Endothelial cell of umbilical vein (primary cell): ENCODE data around the gene MAD2L2. TPM values are rescaled to one million over a fixed set of nuclear protein-coding genes. Genes with fewer than 3 reads are reported as not detected.

Experiments used
- BruUV-seq: library from RNA; stranded (reverse); fragments of 400-500 nt; replicated peaks from 2 replicates; lab custom pipeline; 2021; lab: Mats Ljungman, UMichigan
- CTCF ChIA-PET: fragments of 300-600, 350-600 bp; sonication (Branson Sonifier 250); formaldehyde crosslinking; loops from one replicate; lab custom pipeline; 2021; ENCODE audit warnings: antibody characterized with exemption, inconsistent platforms; lab: Charles Lee
- POLR2A ChIA-PET: fragments of 300-600, 350-600 bp; sonication (Branson Sonifier 250); formaldehyde crosslinking; loops from one replicate; lab custom pipeline; 2021; ENCODE audit warnings: antibody characterized with exemption, inconsistent platforms; lab: Charles Lee
- DNase-seq: peaks from one replicate; pipeline ENCODE4 v3.0.0-alpha.2; 2011; ENCODE audit warnings: low read depth, low spot score
- FAIRE-seq: peaks from 2 replicates; lab custom pipeline; 2011; peaks lifted over from hg19 to GRCh38; lab: Jason Lieb, UNC
- H2AFZ ChIP-seq: 2 replicates; pipeline ENCODE4 v1.6.0; 2012; ENCODE audit warnings: low read depth, low read length, control low read depth, inconsistent platforms
- H3K27ac ChIP-seq: 2 replicates; pipeline ENCODE4 v1.5.1; 2011; ENCODE audit warnings: low read depth, mild to moderate bottlenecking, control low read depth, low read length, moderate library complexity; ENCODE audit not compliant: insufficient read depth
- H3K27me3 ChIP-seq, 2 experiments: 2 replicates each; pipeline versions ENCODE4 v1.6.0 to v1.6.1; 2011; ENCODE audit warnings: low read length in 2 of 2, mixed read lengths in 1 of 2; ENCODE audit not compliant: control insufficient read depth in 2 of 2, insufficient read depth in 2 of 2
- H3K36me3 ChIP-seq, 2 experiments: 2 replicates in 1 of 2; 3 replicates in 1 of 2; pipeline ENCODE4 v1.5.1; 2011; ENCODE audit warnings: low read length in 2 of 2, mild to moderate bottlenecking in 1 of 2, moderate library complexity in 1 of 2; ENCODE audit not compliant: control insufficient read depth in 2 of 2, insufficient read depth in 2 of 2; ENCODE audit errors: extremely low read depth in 1 of 2
- H3K4me1 ChIP-seq: 3 replicates; pipeline ENCODE4 v1.5.1; 2011; ENCODE audit warnings: mild to moderate bottlenecking, low read length; ENCODE audit not compliant: control insufficient read depth, insufficient read depth; ENCODE audit errors: extremely low read depth
- H3K4me2 ChIP-seq: 2 replicates; pipeline ENCODE4 v1.6.1; 2011; ENCODE audit warnings: low read length, control low read depth, mixed read lengths; ENCODE audit not compliant: insufficient read depth
- H3K4me3 ChIP-seq, 3 experiments: fragments of 200-600 bp in 1 of 3; sonication (generic), shearing (Covaris generic) in 1 of 3; replicated peaks in 1 of 3; 2 replicates each; pipeline ENCODE4 v1.5.1; 2011 to 2016; ENCODE audit warnings: control low read depth in 3 of 3, low read length in 3 of 3, mild to moderate bottlenecking in 2 of 3, inconsistent platforms in 1 of 3, low read depth in 1 of 3, moderate library complexity in 1 of 3; ENCODE audit not compliant: insufficient read depth in 1 of 3
- H3K79me2 ChIP-seq: 2 replicates; pipeline ENCODE4 v1.6.0; 2012; ENCODE audit warnings: low read length, inconsistent platforms; ENCODE audit not compliant: control insufficient read depth, insufficient read depth
- H3K9ac ChIP-seq: replicated peaks from 2 replicates; pipeline ENCODE3; 2011; ENCODE audit warnings: low read length, control low read depth; ENCODE audit not compliant: insufficient read depth; ENCODE audit errors: extremely low read depth
- H3K9me1 ChIP-seq: replicated peaks from 3 replicates; pipeline ENCODE4 v1.6.0; 2011; ENCODE audit warnings: mild to moderate bottlenecking, low read length; ENCODE audit not compliant: control insufficient read depth, insufficient read depth; ENCODE audit errors: extremely low read depth
- H3K9me3 ChIP-seq: replicated peaks from 2 replicates; pipeline ENCODE4 v1.5.1; 2012; ENCODE audit warnings: low read length, inconsistent platforms; ENCODE audit not compliant: control insufficient read depth, insufficient read depth
- H4K20me1 ChIP-seq: replicated peaks from 2 replicates; pipeline ENCODE3; 2011; ENCODE audit warnings: mild to moderate bottlenecking, low read length; ENCODE audit not compliant: control insufficient read depth, insufficient read depth; ENCODE audit errors: extremely low read depth
- CTCF ChIP-seq, 2 donors: IDR thresholded peaks; 1 replicate in 1 of 2; 2 replicates in 1 of 2; pipeline ENCODE4 v1.5.1; 2011; ENCODE audit warnings: low read length in 2 of 2, mild to moderate bottlenecking in 2 of 2, moderate library complexity in 2 of 2, control low read depth in 1 of 2, inconsistent platforms in 1 of 2, low read depth in 1 of 2; ENCODE audit not compliant: insufficient read depth in 1 of 2; ENCODE audit errors: extremely low read depth in 1 of 2
- EZH2 ChIP-seq: IDR thresholded peaks from 2 replicates; pipeline ENCODE4 v1.6.1; 2012; ENCODE audit warnings: borderline replicate concordance, low read depth, mild to moderate bottlenecking, moderate library complexity, low read length, inconsistent platforms; ENCODE audit not compliant: severe bottlenecking
- FOS ChIP-seq: IDR thresholded peaks from 2 replicates; pipeline ENCODE4 v1.6.1; 2011; ENCODE audit warnings: mild to moderate bottlenecking, low read length, moderate library complexity, borderline replicate concordance; ENCODE audit not compliant: insufficient read depth
- GATA2 ChIP-seq: IDR thresholded peaks from 2 replicates; pipeline ENCODE4 v1.7.0; 2011; ENCODE audit warnings: low read depth, mild to moderate bottlenecking, moderate library complexity, mixed read lengths, low read length; ENCODE audit not compliant: insufficient read length, insufficient read depth
- JUN ChIP-seq: IDR thresholded peaks from 2 replicates; pipeline ENCODE4 v1.6.1; 2011; ENCODE audit warnings: borderline replicate concordance, low read depth; ENCODE audit not compliant: insufficient read length, insufficient read depth
- MAX ChIP-seq: IDR thresholded peaks from 2 replicates; pipeline ENCODE4 v1.6.1; 2011; ENCODE audit not compliant: insufficient read depth, insufficient read length
- MYC ChIP-seq: IDR thresholded peaks from one replicate; pipeline ENCODE4 v1.6.1; 2011; ENCODE audit warnings: mild to moderate bottlenecking, low read depth, low read length
- POLR2A ChIP-seq: IDR thresholded peaks from 2 replicates; pipeline ENCODE4 v1.6.1; 2012; ENCODE audit warnings: low read depth, mild to moderate bottlenecking, control low read depth, low read length
- POLR2AphosphoS5 ChIP-seq: IDR thresholded peaks from 2 replicates; pipeline ENCODE4 v1.6.1; 2012; ENCODE audit warnings: low read depth, mild to moderate bottlenecking, control low read depth, low read length, moderate library complexity; ENCODE audit not compliant: insufficient read depth
- dilution Hi-C: fragments of 300-500 bp; cut with MboI; formaldehyde crosslinking; loops from one replicate; pipeline ENCODE4 v1.15.0; 2019; ENCODE audit warnings: low sequenced_read_pairs; ENCODE audit not compliant: extremely low pct_ligation_motif_present
- intact Hi-C: fragments of 100-400 bp; cut with micrococcal nuclease; formaldehyde crosslinking; loops from one replicate; pipeline ENCODE4 v1.10.0; 2022
- polyA plus RNA-seq, 4 experiments: library from polyadenylated mRNA; depleted of rRNA in 3 of 4; stranded (reverse) in 3 of 4; unstranded in 1 of 4; fragments of >200 nt; gene quantifications; 2 replicates each; pipeline versions ENCODE4 v1.2.1 to v1.2.3, GENCODE V29; 2011 to 2012; ENCODE audit warnings: missing spikeins in 1 of 4
- total RNA-seq: library from RNA; stranded (reverse); gene quantifications from 2 replicates; pipeline ENCODE4 v1.2.3, GENCODE V29; 2021

Gene MAD2L2
- total and polyA plus RNA-seq, 2 donors (not counting 3 experiments of a cell fraction or from before 2014, with no cell fraction given) = 35.9 to 74.2 TPM

- Histone ChIP-seq H3K9ac (no peak overlapping the region), H4K20me1 (no peaks in the 10 kb centered on the region), H3K9me3 (no peaks in the 10 kb centered on the region), H3K4me2 (no peak overlapping the region), H3K79me2 (no peaks in the 10 kb centered on the region), H3K36me3 (no peaks in the 10 kb centered on the region), H2AFZ (no peak overlapping the region), H3K27ac (no peak overlapping the region), H3K4me3 (no peak overlapping the region), H3K27me3 (no peaks in the 10 kb centered on the region), H3K9me1 (no peaks in the 10 kb centered on the region), H3K4me1 (no peaks in the 10 kb centered on the region)
- no TSS peak for BruUV-seq
- dilution Hi-C loops (no loop called here), intact Hi-C loops (no loop called here)
- DNase-seq = no peak
- ChIA-PET CTCF (interaction anchor here (0.6 to 12.8 kb wide), 19 partner anchors 10 to 612 kb away, joined by 3 to 373 read pairs (median 5); partner anchors contain the start of genes FBXO2, MTOR and UBIAD1), POLR2A (interaction anchor here (0.7 kb wide), 1 partner anchor 606 kb away, joined by 3 read pairs; no protein-coding TSS in a partner anchor)
- no peak for FAIRE-seq
- TF ChIP-seq MAX = no peak
- no peak for TF ChIP-seq EZH2
- no peak for TF ChIP-seq GATA2
- TF ChIP-seq MYC = no peak
- no peak for TF ChIP-seq FOS
- TF ChIP-seq POLR2AphosphoS5 = no peak
- no peak for TF ChIP-seq CTCF (IDR thresholded peaks at IDR 0.05; ENCODE audit: extremely low read depth in 1 of 2, insufficient read depth in 1 of 2, low read depth in 1 of 2, low read length in 2 of 2)
- TF ChIP-seq POLR2A = no peak
- no peak for TF ChIP-seq JUN
Observed at GRCh38 chr1:11643782-11644181, 37.2 kb downstream of the MAD2L2 start.
